ENCODE measurements around the gene ANK2.

Gene ANK2

GRCh38 chr4:113094331-113094730, 44.9 kb downstream of the ANK2 start:
- no peak for DNase-seq (ENCODE audit: low read depth in 2 of 2)

GRCh38 chr4:113094802-113095201, 45.3 kb downstream of the ANK2 start:
- no peak for DNase-seq (ENCODE audit: low read depth in 2 of 2)

GRCh38 chr4:113101669-113102068, 52.2 kb downstream of the ANK2 start:
- no peak for DNase-seq (ENCODE audit: low read depth in 2 of 2)

GRCh38 chr4:113103556-113103955, 54.1 kb downstream of the ANK2 start:
- DNase-seq (ENCODE audit: low read depth in 2 of 2), result no peak

GRCh38 chr4:113106108-113106507, 56.7 kb downstream of the ANK2 start:
- no peak for DNase-seq (ENCODE audit: low read depth in 2 of 2)

GRCh38 chr4:113109106-113109718, 59.8 kb downstream of the ANK2 start:
- DNase-seq (ENCODE audit: low read depth in 2 of 2), result no peak

GRCh38 chr4:113112338-113112978, 63.0 kb downstream of the ANK2 start:
- no peak for DNase-seq (ENCODE audit: low read depth in 2 of 2)

- DNase-seq (ENCODE audit: low read depth in 2 of 2), result no peak
These were observed 63.7 kb downstream of the ANK2 start for GRCh38 chr4:113113151-113113550.

GRCh38 chr4:113114884-113115283, 65.4 kb downstream of the ANK2 start:
- no peak for DNase-seq (ENCODE audit: low read depth in 2 of 2)

GRCh38 chr4:113116414-113117357, 67.2 kb downstream of the ANK2 start:
- DNase-seq (ENCODE audit: low read depth in 2 of 2), result no peak

- DNase-seq (ENCODE audit: low read depth in 2 of 2), result no peak
These were observed 67.9 kb downstream of the ANK2 start for GRCh38 chr4:113117358-113117702.

- DNase-seq (ENCODE audit: low read depth in 2 of 2), result no peak
These were observed 72.6 kb downstream of the ANK2 start for GRCh38 chr4:113122066-113122465.

- DNase-seq (ENCODE audit: low read depth in 2 of 2), result no peak
These were observed 76.0 kb downstream of the ANK2 start for GRCh38 chr4:113125418-113125817.

- no peak for DNase-seq (ENCODE audit: low read depth in 2 of 2)
These were observed 81.7 kb downstream of the ANK2 start for GRCh38 chr4:113131136-113131535.

GRCh38 chr4:113131621-113132020, 82.2 kb downstream of the ANK2 start:
- DNase-seq (ENCODE audit: low read depth in 2 of 2), result no peak

GRCh38 chr4:113141901-113142346, 92.5 kb downstream of the ANK2 start:
- DNase-seq (ENCODE audit: low read depth in 2 of 2), result no peak

GRCh38 chr4:113142351-113142750, 92.9 kb downstream of the ANK2 start:
- DNase-seq (ENCODE audit: low read depth in 2 of 2), result no peak

- no peak for DNase-seq (ENCODE audit: low read depth in 2 of 2)
These were observed 94.6 kb downstream of the ANK2 start for GRCh38 chr4:113144091-113144490.

- no peak for DNase-seq (ENCODE audit: low read depth in 2 of 2)
These were observed 95.7 kb downstream of the ANK2 start for GRCh38 chr4:113145147-113145518.

GRCh38 chr4:113145519-113146291, 96.3 kb downstream of the ANK2 start:
- DNase-seq (ENCODE audit: low read depth in 2 of 2), result no peak

GRCh38 chr4:113146876-113147358, 97.5 kb downstream of the ANK2 start:
- no peak for DNase-seq (ENCODE audit: low read depth in 2 of 2)

All from stimulated activated CD8-positive, alpha-beta memory T cell treated with anti-CD3 and anti-CD28 coated beads, Interleukin-7, amount 100 ng/mL, for 4 hours (primary cell).